ENCODE results near the gene ERAP2. TPM values are rescaled to one million over a fixed set of nuclear protein-coding genes. Genes with fewer than 3 reads are reported as not detected.

ERAP2 gene
- total RNA-seq, 4 donors from 2014 or later: 50.3 to 82.8 (median 70.8) TPM

- H3K27ac ChIP-seq: no peak overlapping the region
- TF ChIP-seq, protein P1, sequence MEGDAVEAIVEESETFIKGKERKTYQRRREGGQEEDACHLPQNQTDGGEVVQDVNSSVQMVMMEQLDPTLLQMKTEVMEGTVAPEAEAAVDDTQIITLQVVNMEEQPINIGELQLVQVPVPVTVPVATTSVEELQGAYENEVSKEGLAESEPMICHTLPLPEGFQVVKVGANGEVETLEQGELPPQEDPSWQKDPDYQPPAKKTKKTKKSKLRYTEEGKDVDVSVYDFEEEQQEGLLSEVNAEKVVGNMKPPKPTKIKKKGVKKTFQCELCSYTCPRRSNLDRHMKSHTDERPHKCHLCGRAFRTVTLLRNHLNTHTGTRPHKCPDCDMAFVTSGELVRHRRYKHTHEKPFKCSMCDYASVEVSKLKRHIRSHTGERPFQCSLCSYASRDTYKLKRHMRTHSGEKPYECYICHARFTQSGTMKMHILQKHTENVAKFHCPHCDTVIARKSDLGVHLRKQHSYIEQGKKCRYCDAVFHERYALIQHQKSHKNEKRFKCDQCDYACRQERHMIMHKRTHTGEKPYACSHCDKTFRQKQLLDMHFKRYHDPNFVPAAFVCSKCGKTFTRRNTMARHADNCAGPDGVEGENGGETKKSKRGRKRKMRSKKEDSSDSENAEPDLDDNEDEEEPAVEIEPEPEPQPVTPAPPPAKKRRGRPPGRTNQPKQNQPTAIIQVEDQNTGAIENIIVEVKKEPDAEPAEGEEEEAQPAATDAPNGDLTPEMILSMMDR (IDR thresholded peaks at IDR 0.05): no peak
- TF ChIP-seq POLR2A (IDR thresholded peaks at IDR 0.05): no peak
- no peaks in the 10 kb centered on the region for H3K27me3 ChIP-seq
- no peaks in the 10 kb centered on the region for H3K4me1 ChIP-seq
- no peak for DNase-seq
- peaks cover 0 to 77% (median 0%) of the 10 kb centered on the region in 3 donors for H3K36me3 ChIP-seq
- no peaks in the 10 kb centered on the region for H3K9me3 ChIP-seq
- H3K4me3 ChIP-seq: no peak overlapping the region
Measured at GRCh38 chr5:96909435-96909834, 33.1 kb downstream of the ERAP2 start.

- no peak overlapping the region for H3K4me3 ChIP-seq
- H3K27me3 ChIP-seq: no peaks in the 10 kb centered on the region
- H3K27ac ChIP-seq: no peak overlapping the region
- no peaks in the 10 kb centered on the region for H3K9me3 ChIP-seq
- no peak for DNase-seq
- H3K36me3 ChIP-seq: peaks cover 0 to 79% (median 0%) of the 10 kb centered on the region in 3 donors
- H3K4me1 ChIP-seq: no peaks in the 10 kb centered on the region
- TF ChIP-seq POLR2A (IDR thresholded peaks at IDR 0.05): no peak
- TF ChIP-seq, protein P1 (IDR thresholded peaks at IDR 0.05): no peak
Measured at GRCh38 chr5:96911139-96911538, 34.8 kb downstream of the ERAP2 start.

DNA sequence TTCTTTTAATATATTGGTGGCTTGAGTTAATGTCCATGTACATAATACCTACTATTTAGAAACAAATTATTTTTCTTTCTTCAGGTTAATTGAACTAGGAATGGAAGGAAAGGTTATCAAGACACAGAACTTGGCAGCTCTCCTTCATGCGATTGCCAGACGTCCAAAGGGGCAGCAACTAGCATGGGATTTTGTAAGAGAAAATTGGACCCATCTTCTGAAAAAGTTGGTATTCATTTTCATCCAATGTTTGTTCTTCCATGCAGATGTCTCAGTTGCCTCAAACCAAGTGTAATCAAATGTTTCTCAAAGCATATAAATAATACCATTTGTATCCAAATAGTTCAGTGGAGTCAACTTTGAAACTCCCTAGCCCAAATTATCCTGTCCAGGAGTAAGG is 36.9 kb downstream of the ERAP2 start:
- no peak for DNase-seq
- no peak for TF ChIP-seq POLR2A (IDR thresholded peaks at IDR 0.05)
- TF ChIP-seq, protein P1 (IDR thresholded peaks at IDR 0.05): no peak
- H3K36me3 ChIP-seq: peaks cover 0 to 77% (median 0%) of the 10 kb centered on the region in 3 donors
- H3K4me1 ChIP-seq: no peaks in the 10 kb centered on the region
- H3K9me3 ChIP-seq: no peaks in the 10 kb centered on the region
- H3K27ac ChIP-seq: no peak overlapping the region
- H3K27me3 ChIP-seq: no peaks in the 10 kb centered on the region
- no peak overlapping the region for H3K4me3 ChIP-seq

GRCh38 chr5:96919754-96920197 is 43.5 kb downstream of the ERAP2 start:
- no peak for DNase-seq
- H3K4me3 ChIP-seq: no peak overlapping the region
- TF ChIP-seq, protein P1 (IDR thresholded peaks at IDR 0.05): no peak
- TF ChIP-seq POLR2A (IDR thresholded peaks at IDR 0.05): no peak
- H3K9me3 ChIP-seq: no peaks in the 10 kb centered on the region
- H3K27me3 ChIP-seq: no peaks in the 10 kb centered on the region
- peaks cover 0 to 42% (median 0%) of the 10 kb centered on the region in 3 donors for H3K36me3 ChIP-seq
- H3K4me1 ChIP-seq: no peaks in the 10 kb centered on the region
- no peak overlapping the region for H3K27ac ChIP-seq

- Histone ChIP-seq H3K9me3 (no peaks in the 10 kb centered on the region), H3K27me3 (no peaks in the 10 kb centered on the region), H3K36me3 (peaks cover 0 to 31% (median 0%) of the 10 kb centered on the region in 3 donors), H3K27ac (no peak overlapping the region), H3K4me3 (no peak overlapping the region), H3K4me1 (no peaks in the 10 kb centered on the region)
- TF ChIP-seq, protein P1 (IDR thresholded peaks at IDR 0.05): no peak
- TF ChIP-seq POLR2A (IDR thresholded peaks at IDR 0.05): no peak
- DNase-seq: no peak
Measured at GRCh38 chr5:96920744-96921355, 44.5 kb downstream of the ERAP2 start.
